Amniotic stem cell (primary cell): ENCODE results near the gene MINAR2.

Source experiments
- DNase-seq: peaks from one replicate; lab custom pipeline; 2025; lab: John Stamatoyannopoulos, UW

MINAR2 gene, protein sequence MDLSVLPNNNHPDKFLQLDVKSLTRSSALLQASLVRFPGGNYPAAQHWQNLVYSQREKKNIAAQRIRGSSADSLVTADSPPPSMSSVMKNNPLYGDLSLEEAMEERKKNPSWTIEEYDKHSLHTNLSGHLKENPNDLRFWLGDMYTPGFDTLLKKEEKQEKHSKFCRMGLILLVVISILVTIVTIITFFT

GRCh38 chr5:129747572-129748407 lies at the start of gene MINAR2:
Gene MINAR2 (plus strand): TSS chr5:129748094. CDS start chr5:129748191, 97 bp downstream.
- DNase-seq, result no peak

- DNase-seq, result no peak
Observed at GRCh38 chr5:129698661-129699060, 49.2 kb upstream of the MINAR2 start.

- no peak for DNase-seq
Observed at GRCh38 chr5:129716235-129716634, 31.7 kb upstream of the MINAR2 start.

DNA sequence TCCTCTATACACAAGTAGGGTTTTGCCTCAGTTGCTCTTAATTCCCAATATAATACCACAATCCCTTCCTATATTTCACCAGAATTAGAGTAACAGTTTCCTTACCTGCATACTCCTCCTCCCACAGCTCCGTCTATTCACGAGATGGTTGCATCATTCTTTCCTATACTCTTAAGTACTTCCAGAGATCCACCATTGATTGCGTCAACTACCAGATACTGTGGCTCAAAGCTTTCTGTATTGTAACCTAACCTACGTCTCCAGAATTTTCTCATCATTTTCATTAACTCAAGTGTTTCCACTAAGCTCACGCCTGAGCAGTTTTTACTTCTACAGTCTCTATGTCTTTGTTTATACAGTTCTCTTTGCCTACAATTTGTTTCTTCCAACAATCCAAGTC lies 31.2 kb upstream of the MINAR2 start:
- no peak for DNase-seq

GRCh38 chr5:129717751-129718310 lies 30.1 kb upstream of the MINAR2 start:
- DNase-seq, result no peak

GRCh38 chr5:129718471-129719090 lies 29.3 kb upstream of the MINAR2 start:
- DNase-seq, result no peak

GRCh38 chr5:129724222-129724621 lies 23.7 kb upstream of the MINAR2 start:
- no peak for DNase-seq

DNA sequence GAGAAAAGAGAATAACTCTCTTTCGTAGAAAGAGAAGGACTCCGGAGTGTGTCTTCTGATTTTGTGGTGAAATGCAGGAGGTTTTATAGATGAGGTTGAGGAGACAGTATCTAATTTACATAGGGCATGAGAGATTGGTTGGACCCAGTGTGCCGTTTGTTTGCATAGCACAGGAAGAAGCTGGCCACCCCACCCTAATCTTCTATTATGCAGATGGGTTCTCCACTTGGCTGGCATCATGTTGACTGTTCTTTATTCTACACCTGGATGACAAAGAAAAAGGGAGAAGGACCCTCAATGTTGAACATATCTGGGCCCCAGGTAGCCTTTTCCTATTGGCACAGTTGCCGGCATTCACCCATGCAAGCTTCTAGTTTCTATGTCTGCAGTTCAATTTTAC lies 23.2 kb upstream of the MINAR2 start:
- no peak for DNase-seq

DNA sequence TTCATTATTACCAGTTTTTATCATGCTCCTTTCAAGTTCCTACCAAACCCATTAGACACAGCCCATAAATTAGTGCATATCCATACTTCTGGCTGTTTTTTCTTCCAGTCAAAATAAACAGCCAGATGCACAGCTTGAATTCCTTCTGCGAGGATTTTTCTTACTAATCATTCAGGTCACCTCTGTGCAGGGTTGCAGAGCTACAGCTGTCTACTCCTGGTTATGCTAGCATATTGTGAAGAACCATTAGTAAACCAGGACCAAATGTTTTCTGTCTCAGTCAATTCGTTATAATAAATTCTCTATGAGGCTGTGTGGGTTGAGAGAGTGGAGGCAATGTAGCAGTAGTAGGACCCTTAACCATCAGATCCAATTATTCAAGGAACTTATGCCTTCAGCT lies 8.1 kb upstream of the MINAR2 start:
- no peak for DNase-seq

DNA sequence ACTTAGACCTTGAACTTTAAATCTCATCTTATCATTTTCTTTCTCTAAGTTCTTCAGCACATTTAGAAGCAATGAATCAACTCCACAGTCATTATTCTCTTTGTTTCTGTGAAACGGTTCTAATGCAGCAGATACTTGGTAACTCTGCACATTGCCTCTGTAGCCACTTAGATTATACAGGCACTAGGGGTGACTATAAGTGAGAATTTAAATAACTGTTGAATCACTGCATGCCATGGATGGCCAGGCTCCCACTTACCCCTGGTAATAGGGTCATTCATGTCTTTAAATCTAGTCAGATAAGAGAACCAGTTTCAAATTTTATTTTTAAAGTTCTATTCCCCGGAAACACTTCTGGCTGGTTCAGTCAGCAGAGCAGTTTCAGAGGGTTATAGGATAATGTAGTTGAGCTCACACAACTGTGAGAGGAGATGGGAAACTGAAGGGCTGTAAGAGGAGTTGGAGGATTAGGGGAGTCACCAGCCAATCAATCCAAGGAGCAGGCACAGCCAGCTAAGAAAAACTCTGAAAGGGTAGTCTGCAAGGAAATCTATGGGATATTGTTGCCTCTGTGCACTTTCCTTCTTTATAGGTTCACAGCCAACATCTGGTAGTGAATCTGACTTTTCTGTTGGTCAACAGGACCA lies 4.2 kb upstream of the MINAR2 start:
- no peak for DNase-seq

- no peak for DNase-seq
Observed at GRCh38 chr5:129745997-129746396, 1.9 kb upstream of the MINAR2 start.

DNA sequence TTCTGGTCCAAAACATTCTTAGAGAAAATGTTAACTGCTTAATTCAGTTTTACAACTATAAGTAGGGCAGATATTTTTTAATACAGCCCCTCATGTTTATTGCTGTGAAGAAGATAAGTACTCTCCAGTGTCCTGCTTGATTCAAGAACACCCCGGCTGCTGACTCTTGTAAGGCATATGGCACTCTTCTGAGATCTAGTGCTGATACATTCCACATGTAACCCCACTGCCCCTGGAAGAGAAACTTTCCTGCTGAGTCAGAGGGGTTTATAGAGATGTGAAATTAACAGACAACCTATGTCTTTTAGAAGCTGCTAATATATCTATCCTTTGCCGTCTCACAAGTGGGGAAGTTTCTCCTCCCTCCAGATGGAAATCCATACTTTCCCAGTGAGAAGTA lies 1.0 kb upstream of the MINAR2 start:
- no peak for DNase-seq

DNA sequence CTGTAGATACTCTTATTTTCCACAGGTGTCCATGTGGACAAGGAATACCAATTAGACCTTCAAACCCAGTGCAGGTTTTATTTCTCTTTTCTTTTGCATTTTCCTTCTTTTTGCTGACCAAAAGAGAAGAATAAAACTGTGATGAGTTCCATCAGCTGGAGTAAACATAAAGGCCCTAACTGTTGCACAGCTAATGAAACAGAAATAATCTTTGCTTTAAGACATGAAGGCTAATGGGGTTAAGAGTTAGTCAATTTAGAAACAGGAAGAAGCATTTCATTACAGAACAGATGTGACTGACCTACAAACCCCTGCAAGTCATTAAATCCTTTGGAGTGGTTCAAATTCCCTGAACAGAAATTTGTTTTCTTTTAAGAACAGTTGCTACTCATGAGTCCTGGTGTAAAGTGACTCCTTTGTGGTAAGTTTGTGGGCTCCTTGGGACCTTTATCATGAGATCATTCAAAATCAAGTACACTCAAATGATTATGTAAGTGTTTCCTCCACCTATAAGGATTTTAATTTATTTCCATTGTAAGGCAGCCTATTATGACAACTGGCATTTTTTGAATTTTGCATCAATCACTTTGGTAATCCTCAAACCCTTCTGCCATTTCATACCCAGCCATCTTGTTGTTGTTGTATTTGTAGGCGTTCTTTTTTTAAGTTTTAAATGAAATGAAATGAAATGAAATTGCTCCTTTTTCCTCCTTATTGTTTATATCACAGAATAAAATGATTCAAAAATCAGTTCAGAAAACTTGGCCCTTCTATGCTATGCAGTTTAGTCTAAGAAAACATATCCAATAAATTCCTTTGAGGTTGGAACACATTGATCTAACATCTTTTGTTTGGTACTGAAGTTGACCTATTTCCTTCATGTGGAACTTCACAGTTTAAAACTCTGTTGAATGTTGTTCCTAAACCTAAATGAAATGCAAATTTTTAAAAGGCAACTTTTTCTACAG lies 1.3 kb downstream of the MINAR2 start:
- DNase-seq, result no peak

DNA sequence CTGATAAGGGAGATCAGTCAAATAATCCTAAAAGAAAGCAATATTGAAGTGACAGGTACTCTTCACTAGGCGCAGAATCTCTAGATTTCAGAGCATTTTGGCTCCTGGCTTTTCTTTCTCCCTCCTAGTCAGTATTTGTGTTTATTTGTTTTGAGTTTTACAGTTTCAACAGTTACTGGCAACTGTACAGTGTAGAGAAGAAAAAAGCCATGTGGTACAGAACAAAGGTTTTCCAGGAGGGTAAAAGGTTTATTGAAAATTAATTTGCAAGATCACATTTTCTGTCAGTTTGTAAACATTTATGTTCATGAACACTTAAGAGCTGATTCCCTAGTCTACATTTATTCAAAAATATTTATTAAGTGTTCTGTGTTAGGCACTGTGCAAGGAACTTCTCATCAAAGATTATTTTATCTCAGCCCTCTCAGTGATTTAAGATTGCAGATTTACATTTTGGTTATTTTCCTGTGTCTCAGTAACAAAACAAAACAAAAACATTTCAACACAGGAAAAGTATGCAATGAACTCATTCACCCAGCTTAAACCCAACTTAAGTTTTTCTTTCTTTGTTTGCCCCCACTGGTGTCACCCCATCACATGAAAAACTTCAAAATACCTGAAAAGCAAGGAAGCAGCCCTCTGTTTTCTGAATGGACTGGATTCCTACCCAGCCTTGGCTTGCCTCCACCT lies 12.9 kb downstream of the MINAR2 start:
- DNase-seq, result no peak

DNA sequence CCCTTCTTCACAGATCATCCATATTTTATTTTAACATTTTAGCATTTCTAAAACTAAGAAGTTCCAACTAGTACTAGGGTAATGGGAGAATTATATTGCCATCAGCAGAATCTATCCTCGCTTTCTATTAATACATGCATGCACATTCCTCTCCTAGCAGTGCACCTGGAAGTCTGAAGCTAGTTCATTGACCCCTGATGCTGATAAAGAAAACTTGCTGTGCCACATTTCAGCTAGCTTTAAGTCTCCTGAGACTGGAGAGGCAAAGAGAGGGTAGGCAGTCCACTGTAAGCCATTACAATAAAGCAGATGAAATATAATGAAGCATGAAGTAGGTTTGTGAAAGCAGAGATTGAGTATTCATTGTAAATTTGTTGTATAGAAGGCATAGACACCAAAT lies 15.8 kb downstream of the MINAR2 start:
- DNase-seq, result no peak

GRCh38 chr5:129766798-129767197 lies 18.9 kb downstream of the MINAR2 start:
- no peak for DNase-seq

DNA sequence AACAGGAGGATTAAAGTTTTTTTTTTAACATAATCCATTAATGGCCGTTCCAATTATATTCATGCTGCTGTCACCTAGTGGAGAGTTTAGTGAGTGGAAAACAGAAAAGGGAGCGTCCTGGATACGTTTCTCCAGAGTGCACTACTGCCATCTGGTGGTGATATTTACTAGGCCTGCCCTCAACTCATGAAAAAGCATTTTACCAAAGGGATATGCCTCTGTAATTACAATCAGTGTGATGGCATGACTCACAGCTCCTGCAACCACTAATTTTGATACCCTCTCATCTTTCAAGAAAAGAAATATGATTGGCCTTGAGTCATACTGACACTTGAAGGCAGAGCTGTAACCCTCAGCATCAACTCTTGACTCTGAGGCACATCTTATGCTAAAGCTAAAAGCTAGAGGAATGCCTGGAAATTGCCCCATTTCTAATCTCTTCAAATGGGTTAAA lies 20.1 kb downstream of the MINAR2 start:
- peak; percentile 88 for DNase-seq

DNA sequence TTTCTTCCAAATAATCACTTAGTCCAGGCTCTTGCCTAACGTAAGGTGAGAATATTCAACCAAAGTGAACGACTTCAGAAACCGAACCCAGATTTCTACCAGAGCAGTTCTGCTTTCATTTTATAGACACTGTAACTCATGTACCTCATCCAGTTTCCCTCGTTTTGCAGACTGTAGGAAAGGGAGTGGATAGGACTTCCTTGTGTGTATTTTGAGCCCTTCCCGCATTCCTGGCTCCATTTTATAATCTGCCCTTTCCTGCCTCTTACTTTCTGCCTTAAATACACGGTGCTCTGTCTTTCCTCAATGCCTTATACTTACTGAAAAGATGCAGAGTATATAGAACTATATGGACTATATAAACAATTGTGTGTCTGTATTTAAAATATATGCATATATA lies 20.8 kb downstream of the MINAR2 start:
- DNase-seq, result no peak

DNA sequence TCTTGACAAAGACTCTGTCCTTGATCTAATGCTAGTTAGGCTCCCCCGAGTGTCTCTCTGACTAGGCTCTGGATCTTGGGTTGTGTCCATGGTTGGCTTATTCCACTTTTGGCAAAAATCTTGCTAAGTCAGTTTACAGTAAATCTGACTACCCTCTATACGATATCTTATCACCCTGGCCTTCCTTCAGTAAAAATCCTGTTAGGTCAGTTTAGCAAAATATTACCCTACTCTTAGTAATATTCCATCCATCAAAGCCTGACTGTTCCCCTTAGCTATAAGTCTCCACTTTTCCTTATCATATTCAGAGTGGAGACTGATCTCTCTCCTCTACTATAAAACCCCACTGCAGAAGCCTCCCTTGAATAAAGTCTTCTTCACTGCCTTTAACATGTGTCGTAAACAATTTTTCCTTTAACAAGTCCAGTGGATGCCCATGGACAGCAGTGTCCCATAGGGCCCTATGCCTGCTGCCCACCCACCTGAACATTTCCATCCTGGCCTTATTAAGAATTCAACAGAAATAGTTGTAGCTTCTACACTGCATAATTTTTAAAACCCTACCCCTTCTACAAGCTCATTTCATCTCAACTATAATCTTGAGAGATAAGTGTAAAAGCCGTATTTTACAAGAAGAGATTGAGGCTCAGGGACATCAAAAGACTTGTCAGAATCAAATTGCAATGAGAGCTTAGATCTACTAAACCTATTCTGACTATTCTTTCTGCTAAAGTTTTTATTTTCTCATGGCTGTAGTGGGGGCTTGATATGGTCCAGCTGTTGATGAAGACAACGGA lies 22.3 kb downstream of the MINAR2 start:
- no peak for DNase-seq
